Glutamatergic neuron (in vitro differentiated cells): Measurements from ENCODE around the gene ALDH7A1. TPM values are rescaled to one million over a fixed set of nuclear protein-coding genes. Genes with fewer than 3 reads are reported as not detected.

Experiments used
- DNase-seq: peaks from one replicate; pipeline ENCODE4 v3.0.0; 2022
- H3K27ac Mint-ChIP-seq: one replicate; pipeline ENCODE4 v1.8.0; 2020; ENCODE audit warnings: mild to moderate bottlenecking, mixed read lengths, inconsistent platforms; ENCODE audit not compliant: unreplicated experiment
- H3K27me3 Mint-ChIP-seq: one replicate; pipeline ENCODE4 v1.8.0; 2020; ENCODE audit warnings: mild to moderate bottlenecking, moderate library complexity, mixed read lengths, inconsistent platforms; ENCODE audit not compliant: unreplicated experiment
- H3K36me3 Mint-ChIP-seq: one replicate; pipeline ENCODE4 v1.8.0; 2020; ENCODE audit warnings: mild to moderate bottlenecking, mixed read lengths, inconsistent platforms; ENCODE audit not compliant: unreplicated experiment
- H3K4me1 Mint-ChIP-seq: one replicate; pipeline ENCODE4 v1.8.0; 2020; ENCODE audit warnings: mild to moderate bottlenecking, low read depth, mixed read lengths, inconsistent platforms; ENCODE audit not compliant: unreplicated experiment
- H3K4me3 Mint-ChIP-seq: one replicate; pipeline ENCODE4 v1.8.0; 2020; ENCODE audit warnings: mild to moderate bottlenecking, mixed read lengths, inconsistent platforms; ENCODE audit not compliant: unreplicated experiment
- H3K9me3 Mint-ChIP-seq: one replicate; pipeline ENCODE4 v1.8.0; 2020; ENCODE audit warnings: mild to moderate bottlenecking, moderate library complexity, mixed read lengths, inconsistent platforms; ENCODE audit not compliant: unreplicated experiment
- total RNA-seq: library from RNA; stranded (reverse); fragmentation: NEBNext Ultra II Directional; extraction: Animal tissue kit (Norgen Biotek cat#: 25700); gene quantifications from one replicate; pipeline ENCODE4 v1.2.1, GENCODE V29; 2021; ENCODE audit not compliant: unreplicated experiment
- TF ChIP-seq, protein P1 (sequence below): fragments of 200-600 bp; sonication (generic); IDR thresholded peaks from one replicate; pipeline ENCODE4 v1.5.0; 2021; ENCODE audit not compliant: partially characterized antibody, unreplicated experiment

ALDH7A1 gene
- total RNA-seq, 1 donor from 2014 or later, result 85.9 TPM

DNA sequence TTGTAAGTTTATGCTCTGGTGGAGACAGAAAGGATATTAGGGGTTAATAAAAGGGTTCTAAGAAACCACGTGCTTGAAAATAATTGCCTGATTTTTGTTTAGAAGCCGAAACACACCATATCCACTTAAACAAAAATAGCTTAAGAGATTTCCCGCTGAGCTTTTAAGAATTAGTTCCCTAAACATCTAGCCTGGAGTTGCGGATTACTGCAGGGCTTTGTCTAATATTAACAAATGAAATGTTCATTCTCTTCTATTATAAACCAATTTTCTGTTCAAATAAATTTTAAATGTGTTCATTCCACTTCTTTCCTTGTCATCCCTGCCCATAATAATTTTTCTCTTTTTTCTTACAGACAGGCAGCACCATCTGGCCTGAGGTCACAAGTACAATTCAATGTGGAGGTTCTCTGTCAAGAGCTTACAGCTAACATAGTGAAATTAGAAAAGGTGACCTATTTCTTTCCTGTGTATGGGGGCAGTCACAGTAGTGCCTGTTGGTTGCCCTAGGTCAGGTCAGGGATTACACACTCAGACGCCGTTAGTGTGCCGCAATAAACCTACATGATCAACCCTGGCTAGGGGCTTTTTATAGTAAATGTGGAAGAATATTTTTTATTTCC lies 106.5 kb downstream of the ALDH7A1 start:
- TF ChIP-seq, protein P1, sequence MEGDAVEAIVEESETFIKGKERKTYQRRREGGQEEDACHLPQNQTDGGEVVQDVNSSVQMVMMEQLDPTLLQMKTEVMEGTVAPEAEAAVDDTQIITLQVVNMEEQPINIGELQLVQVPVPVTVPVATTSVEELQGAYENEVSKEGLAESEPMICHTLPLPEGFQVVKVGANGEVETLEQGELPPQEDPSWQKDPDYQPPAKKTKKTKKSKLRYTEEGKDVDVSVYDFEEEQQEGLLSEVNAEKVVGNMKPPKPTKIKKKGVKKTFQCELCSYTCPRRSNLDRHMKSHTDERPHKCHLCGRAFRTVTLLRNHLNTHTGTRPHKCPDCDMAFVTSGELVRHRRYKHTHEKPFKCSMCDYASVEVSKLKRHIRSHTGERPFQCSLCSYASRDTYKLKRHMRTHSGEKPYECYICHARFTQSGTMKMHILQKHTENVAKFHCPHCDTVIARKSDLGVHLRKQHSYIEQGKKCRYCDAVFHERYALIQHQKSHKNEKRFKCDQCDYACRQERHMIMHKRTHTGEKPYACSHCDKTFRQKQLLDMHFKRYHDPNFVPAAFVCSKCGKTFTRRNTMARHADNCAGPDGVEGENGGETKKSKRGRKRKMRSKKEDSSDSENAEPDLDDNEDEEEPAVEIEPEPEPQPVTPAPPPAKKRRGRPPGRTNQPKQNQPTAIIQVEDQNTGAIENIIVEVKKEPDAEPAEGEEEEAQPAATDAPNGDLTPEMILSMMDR, result no peak
- no peak for DNase-seq
- Mint-ChIP-seq H3K4me3 (no peak overlapping the region), H3K36me3 (no peaks in the 10 kb centered on the region), H3K27me3 (no peaks in the 10 kb centered on the region), H3K9me3 (no peaks in the 10 kb centered on the region), H3K4me1 (peaks cover 2% of the 10 kb centered on the region), H3K27ac (no peak overlapping the region)

DNA sequence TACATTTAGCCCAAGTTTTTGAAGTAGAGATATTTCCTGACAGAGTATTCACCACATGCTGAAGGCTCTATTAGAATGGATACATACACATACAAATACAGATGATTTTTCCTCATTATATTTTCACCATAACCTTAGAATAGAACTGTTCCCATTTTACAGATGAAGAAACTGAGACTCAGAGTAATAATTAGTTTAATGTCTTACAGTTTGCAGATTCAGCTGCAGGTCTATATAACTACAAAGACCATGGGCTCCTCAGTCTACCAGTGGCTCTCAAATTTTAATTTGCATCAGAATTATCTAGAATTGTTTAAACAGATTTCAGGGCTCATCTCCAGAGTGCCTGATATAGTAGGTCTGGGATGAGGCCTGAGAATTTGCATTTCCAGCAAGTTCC lies 107.4 kb downstream of the ALDH7A1 start:
- H3K36me3 Mint-ChIP-seq, result no peaks in the 10 kb centered on the region
- TF ChIP-seq, protein P1, result no peak
- H3K4me3 Mint-ChIP-seq, result no peak overlapping the region

DNA sequence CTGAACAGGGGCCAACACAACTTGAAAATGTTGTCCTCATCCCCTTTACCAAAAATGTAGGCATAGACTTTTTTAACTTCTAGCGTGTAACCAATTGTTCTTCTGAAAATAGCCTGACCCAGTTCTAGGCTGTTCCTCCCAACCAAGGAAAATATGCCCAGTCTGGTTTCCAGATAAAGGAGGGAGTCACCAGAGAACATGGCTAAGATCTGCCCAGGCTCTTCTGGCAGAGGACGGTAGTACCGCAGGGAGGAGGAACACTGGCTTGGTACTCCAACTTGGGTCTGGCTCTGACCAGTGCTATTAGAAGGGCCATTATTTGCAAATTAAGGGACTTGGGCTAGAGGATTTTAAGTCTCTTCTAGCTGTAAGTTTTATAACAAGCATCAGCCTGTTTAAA lies 108.7 kb downstream of the ALDH7A1 start:
- Mint-ChIP-seq H3K4me3 (no peak overlapping the region), H3K36me3 (no peaks in the 10 kb centered on the region), H3K27ac (no peak overlapping the region), H3K27me3 (no peaks in the 10 kb centered on the region), H3K4me1 (peaks cover 11% of the 10 kb centered on the region), H3K9me3 (no peaks in the 10 kb centered on the region)
- no peak for DNase-seq
- TF ChIP-seq, protein P1, result no peak

More for the DNA sequence above, 107.4 kb downstream of the ALDH7A1 start:
- no peaks in the 10 kb centered on the region for H3K9me3 Mint-ChIP-seq
- DNase-seq, result no peak
- no peak overlapping the region for H3K27ac Mint-ChIP-seq
- no peaks in the 10 kb centered on the region for H3K27me3 Mint-ChIP-seq
- H3K4me1 Mint-ChIP-seq, result peaks cover 9% of the 10 kb centered on the region

DNA sequence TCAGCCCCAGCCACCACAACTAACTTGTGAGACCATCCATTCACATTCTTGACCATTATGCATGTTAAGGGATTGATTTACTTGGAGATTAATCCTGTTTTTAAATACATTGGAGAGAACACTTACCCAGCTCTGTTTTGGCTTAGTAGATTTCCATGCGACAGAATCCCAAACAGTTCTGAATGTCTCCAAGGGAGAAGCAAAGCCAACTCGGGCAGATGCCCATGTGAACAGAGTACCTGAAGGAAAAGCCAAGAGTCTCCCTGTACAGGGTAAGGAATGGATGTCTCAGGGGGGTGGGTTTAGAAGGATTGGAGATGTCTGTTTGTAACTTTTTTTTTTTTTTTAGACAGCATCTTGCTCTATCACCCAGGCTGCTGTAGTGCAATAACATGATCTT lies 110.8 kb downstream of the ALDH7A1 start:
- no peaks in the 10 kb centered on the region for H3K27me3 Mint-ChIP-seq
- peaks cover 13% of the 10 kb centered on the region for H3K4me1 Mint-ChIP-seq
- no peak for DNase-seq
- no peak overlapping the region for H3K27ac Mint-ChIP-seq
- H3K9me3 Mint-ChIP-seq, result no peaks in the 10 kb centered on the region
- TF ChIP-seq, protein P1, result no peak
- H3K4me3 Mint-ChIP-seq, result no peak overlapping the region
- H3K36me3 Mint-ChIP-seq, result no peaks in the 10 kb centered on the region

DNA sequence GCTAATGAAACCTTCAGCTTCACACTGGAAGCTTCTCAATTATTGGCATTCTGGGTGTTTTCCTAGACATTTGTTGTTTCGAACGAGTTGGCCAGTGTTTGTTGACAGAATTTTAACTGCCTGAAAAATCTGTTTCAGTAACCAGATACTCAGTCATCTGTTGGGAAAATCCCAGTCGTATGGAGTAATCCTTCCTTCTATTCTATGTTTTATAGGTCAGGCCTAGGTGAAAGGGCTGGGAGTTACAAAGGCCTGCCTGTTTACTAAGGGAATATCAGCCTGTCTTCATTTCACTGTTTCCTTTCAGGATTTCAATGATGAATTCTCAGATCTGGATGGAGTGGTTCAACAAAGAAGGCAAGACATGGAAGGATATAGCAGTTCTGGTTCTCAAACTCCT lies 111.9 kb downstream of the ALDH7A1 start:
- no peaks in the 10 kb centered on the region for H3K9me3 Mint-ChIP-seq
- DNase-seq, result no peak
- H3K4me3 Mint-ChIP-seq, result no peak overlapping the region
- no peaks in the 10 kb centered on the region for H3K36me3 Mint-ChIP-seq
- TF ChIP-seq, protein P1, result no peak
- H3K27ac Mint-ChIP-seq, result no peak overlapping the region
- H3K27me3 Mint-ChIP-seq, result no peaks in the 10 kb centered on the region
- H3K4me1 Mint-ChIP-seq, result peaks cover 11% of the 10 kb centered on the region
